GM18511 (cell line): ENCODE results near the gene HACD2.
"Not testable (repeated sequence)": the region's sequence is repeated elsewhere in the genome, so short reads cannot be mapped to it uniquely, and the experiment has no call there.

Experiments
- ATAC-seq: cut with Tn5 transposase; IDR thresholded peaks from one replicate; pipeline ENCODE4 v1.9.1; 2021; ENCODE audit warnings: mild to moderate bottlenecking, moderate library complexity; ENCODE audit not compliant: unreplicated experiment

The HACD2 gene

GRCh38 chr3:123611674-123612073 is 26.8 kb upstream of the HACD2 start:
- not testable (repeated sequence) for ATAC-seq

- ATAC-seq: no peak
Measured at GRCh38 chr3:123611082-123611481, 26.2 kb upstream of the HACD2 start.

GRCh38 chr3:123610331-123610730 is 25.5 kb upstream of the HACD2 start:
- peak; percentile 90 for ATAC-seq

- no peak for ATAC-seq
Measured at GRCh38 chr3:123609063-123609462, 24.2 kb upstream of the HACD2 start.

- no peak for ATAC-seq
Measured at GRCh38 chr3:123608263-123608937, 23.5 kb upstream of the HACD2 start.

- ATAC-seq: no peak
Measured at GRCh38 chr3:123606527-123606926, 21.7 kb upstream of the HACD2 start.

GRCh38 chr3:123605789-123606234 is 21.0 kb upstream of the HACD2 start:
- peak; percentile 73 for ATAC-seq

- not testable (repeated sequence) for ATAC-seq
Measured at GRCh38 chr3:123603153-123603552, 18.3 kb upstream of the HACD2 start.

GRCh38 chr3:123602325-123602724 is 17.5 kb upstream of the HACD2 start:
- no peak for ATAC-seq

- ATAC-seq: not testable (repeated sequence)
Measured at GRCh38 chr3:123600863-123601262, 16.0 kb upstream of the HACD2 start.

GRCh38 chr3:123597561-123597960 is 12.7 kb upstream of the HACD2 start:
- ATAC-seq: no peak

GRCh38 chr3:123595396-123596180 is 10.7 kb upstream of the HACD2 start:
- no peak for ATAC-seq

GRCh38 chr3:123593381-123593780 is 8.5 kb upstream of the HACD2 start:
- no peak for ATAC-seq

GRCh38 chr3:123590685-123591450 is 6.0 kb upstream of the HACD2 start:
- ATAC-seq: no peak

GRCh38 chr3:123587401-123587800 is 2.5 kb upstream of the HACD2 start:
- ATAC-seq: no peak

GRCh38 chr3:123586968-123587367 is 2.1 kb upstream of the HACD2 start:
- no peak for ATAC-seq

GRCh38 chr3:123586131-123586530 is 1.3 kb upstream of the HACD2 start:
- no peak for ATAC-seq

GRCh38 chr3:123584284-123584987 is 417 bp downstream of the HACD2 start:
- ATAC-seq: peak; percentile 33

- no peak for ATAC-seq
Measured at GRCh38 chr3:123583561-123583960, 1.3 kb downstream of the HACD2 start.

- ATAC-seq: no peak
Measured at GRCh38 chr3:123582315-123582714, 2.5 kb downstream of the HACD2 start.

- ATAC-seq: peak; percentile 57
Measured at GRCh38 chr3:123576122-123576521, 8.7 kb downstream of the HACD2 start.
